HG03064 (cell line): ENCODE data around the gene DKKL1.
"Not testable (repeated sequence)": the region's sequence is repeated elsewhere in the genome, so short reads cannot be mapped to it uniquely, and the experiment has no call there.

Experiments used
- ATAC-seq: cut with Tn5 transposase; IDR thresholded peaks from one replicate; pipeline ENCODE4 v1.9.1; 2021; ENCODE audit warnings: low read depth; ENCODE audit not compliant: unreplicated experiment

DKKL1 gene

GRCh38 chr19:49363268-49364082, at the start of gene DKKL1:
DKKL1 (plus strand) TSS chr19:49363877; CDS start chr19:49363999, 122 bp downstream.
- no peak for ATAC-seq

- ATAC-seq, result no peak
Measured at GRCh38 chr19:49315111-49315510, 48.6 kb upstream of the DKKL1 start.

- ATAC-seq, result no peak
Measured at GRCh38 chr19:49316284-49316683, 47.4 kb upstream of the DKKL1 start.

- ATAC-seq, result no peak
Measured at GRCh38 chr19:49318296-49318695, 45.4 kb upstream of the DKKL1 start.

- no peak for ATAC-seq
Measured at GRCh38 chr19:49324801-49325576, 38.7 kb upstream of the DKKL1 start, which contains the start of gene SLC6A16. SLC6A16 (minus strand) TSS chr19:49325191; CDS start chr19:49311347, 13,844 bp downstream.

- not testable (repeated sequence) for ATAC-seq
Measured at GRCh38 chr19:49325756-49326155, 37.9 kb upstream of the DKKL1 start.

GRCh38 chr19:49326165-49326704, 37.4 kb upstream of the DKKL1 start:
- no peak for ATAC-seq

- ATAC-seq, result no peak
Measured at GRCh38 chr19:49327878-49328544, 35.7 kb upstream of the DKKL1 start.

GRCh38 chr19:49328741-49329140, 34.9 kb upstream of the DKKL1 start:
- no peak for ATAC-seq

- not testable (repeated sequence) for ATAC-seq
Measured at GRCh38 chr19:49331187-49331586, 32.5 kb upstream of the DKKL1 start.

GRCh38 chr19:49331616-49332055, 32.0 kb upstream of the DKKL1 start:
- ATAC-seq, result no peak

- not testable (repeated sequence) for ATAC-seq
Measured at GRCh38 chr19:49332691-49333417, 30.8 kb upstream of the DKKL1 start.

GRCh38 chr19:49333418-49333805, 30.3 kb upstream of the DKKL1 start:
- ATAC-seq, result no peak

- ATAC-seq, result peak; percentile 38
Measured at GRCh38 chr19:49333811-49334288, 29.8 kb upstream of the DKKL1 start.

- ATAC-seq, result no peak
Measured at GRCh38 chr19:49335071-49335783, 28.4 kb upstream of the DKKL1 start, which contains the start of gene CD37. CD37 (plus strand) TSS chr19:49335406; CDS start chr19:49335541, 135 bp downstream.

GRCh38 chr19:49335784-49336481, 27.7 kb upstream of the DKKL1 start:
- no peak for ATAC-seq

GRCh38 chr19:49336482-49337266, 27.0 kb upstream of the DKKL1 start:
- no peak for ATAC-seq
